Vagina (tissue), 2 donors: Measurements from ENCODE around the gene GMCL1. TPM values are rescaled to one million over a fixed set of nuclear protein-coding genes. Genes with fewer than 3 reads are reported as not detected.

Experiments used
- DNase-seq, 2 donors: peaks; one replicate each; pipeline ENCODE4 v3.0.0-alpha.2; 2017; ENCODE audit errors: extremely low spot score in 2 of 2
- H3K27ac ChIP-seq: fragments of 200-600 bp; sonication (generic); one replicate; pipeline ENCODE4 v1.5.1; 2019
- H3K27me3 ChIP-seq: fragments of 200-600 bp; sonication (generic); one replicate; pipeline ENCODE4 v1.5.1; 2019
- H3K36me3 ChIP-seq, 2 donors: fragments of 200-600 bp; sonication (generic); one replicate each; pipeline ENCODE4 v1.5.1; 2017 to 2019
- H3K4me1 ChIP-seq: fragments of 200-600 bp; sonication (generic); one replicate; pipeline ENCODE4 v1.5.1; 2019
- H3K4me3 ChIP-seq, 2 donors: fragments of 200-600 bp; sonication (generic); 1 replicate in 1 of 2; 2 replicates in 1 of 2; pipeline ENCODE4 v1.5.1; 2016 to 2019
- H3K9me3 ChIP-seq: fragments of 200-600 bp; sonication (generic); one replicate; pipeline ENCODE4 v1.5.1; 2019
- CTCF ChIP-seq, 3 experiments: fragments of 450-650 bp in 2 of 3; fragments of 200-600 bp in 1 of 3; sonication (generic) in 1 of 3; IDR thresholded peaks; one replicate each; pipeline ENCODE4 v1.5.1; 2017 to 2019; ENCODE audit warnings: antibody characterized with exemption in 3 of 3, mild to moderate bottlenecking in 2 of 3, moderate library complexity in 2 of 3
- POLR2A ChIP-seq, 2 donors: fragments of 450-650 bp; IDR thresholded peaks; one replicate each; pipeline ENCODE4 v1.6.1; 2017; ENCODE audit warnings: antibody characterized with exemption in 2 of 2, mild to moderate bottlenecking in 2 of 2, moderate library complexity in 2 of 2
- POLR2AphosphoS5 ChIP-seq, 2 donors: sonication (generic); formaldehyde crosslinking; IDR thresholded peaks; one replicate each; pipeline ENCODE4 v1.9.0; 2017; ENCODE audit warnings: antibody characterized with exemption in 2 of 2, mild to moderate bottlenecking in 2 of 2, low read depth in 1 of 2; ENCODE audit not compliant: insufficient read depth in 1 of 2
- intact Hi-C: fragments of 100-400 bp; cut with DNase I; formaldehyde crosslinking; loops from one replicate; pipeline ENCODE4 v1.15.1; 2023
- total RNA-seq: library from RNA; depleted of rRNA; stranded (reverse); fragments of >200 nt; gene quantifications from one replicate; pipeline ENCODE4 v1.2.3, GENCODE V29; 2016

The GMCL1 gene
- total RNA-seq, 1 donor from 2014 or later = 13.0 TPM

DNA sequence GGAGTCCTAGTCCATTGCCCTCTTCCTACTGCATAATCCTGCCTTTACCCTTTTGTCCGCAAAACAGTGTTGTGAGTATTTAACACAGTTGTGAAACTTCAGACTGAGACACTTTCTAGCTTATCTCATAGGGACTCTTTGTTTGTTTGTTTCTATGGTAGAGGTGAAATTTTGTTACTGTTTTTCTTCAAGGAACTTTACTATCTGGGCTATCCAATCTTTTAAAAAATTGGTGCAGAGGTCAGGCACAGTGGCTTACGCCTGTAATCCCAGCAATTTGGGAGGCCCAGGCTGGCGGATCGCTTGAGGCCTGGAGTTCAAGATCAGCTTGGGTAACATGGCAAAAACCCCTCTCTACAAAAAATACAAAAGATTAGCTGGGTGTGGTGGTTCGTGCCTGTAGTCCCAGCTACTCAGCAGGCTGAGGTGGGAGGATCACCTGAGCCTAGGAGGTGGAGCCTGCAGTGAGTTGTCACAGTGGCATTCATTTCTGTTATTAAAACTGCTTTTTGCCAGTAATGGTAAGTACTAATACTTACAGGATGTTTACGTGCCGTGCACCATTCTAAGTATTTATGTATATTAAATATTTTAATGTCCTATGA, 18.8 kb downstream of the GMCL1 start:
- Histone ChIP-seq H3K27ac (no peak overlapping the region), H3K36me3 (peaks cover 0 to 17% of the 10 kb centered on the region in 2 donors), H3K4me3 (no peak overlapping the region), H3K27me3 (no peaks in the 10 kb centered on the region), H3K4me1 (no peaks in the 10 kb centered on the region), H3K9me3 (no peaks in the 10 kb centered on the region)
- DNase-seq = no peak
- TF ChIP-seq POLR2AphosphoS5 (IDR thresholded peaks at IDR 0.05; ENCODE audit: insufficient read depth in 1 of 2, low read depth in 1 of 2) (no peak), POLR2A (IDR thresholded peaks at IDR 0.05) (no peak), CTCF (IDR thresholded peaks at IDR 0.05) (no peak)
- intact Hi-C loops = no loop called here

DNA sequence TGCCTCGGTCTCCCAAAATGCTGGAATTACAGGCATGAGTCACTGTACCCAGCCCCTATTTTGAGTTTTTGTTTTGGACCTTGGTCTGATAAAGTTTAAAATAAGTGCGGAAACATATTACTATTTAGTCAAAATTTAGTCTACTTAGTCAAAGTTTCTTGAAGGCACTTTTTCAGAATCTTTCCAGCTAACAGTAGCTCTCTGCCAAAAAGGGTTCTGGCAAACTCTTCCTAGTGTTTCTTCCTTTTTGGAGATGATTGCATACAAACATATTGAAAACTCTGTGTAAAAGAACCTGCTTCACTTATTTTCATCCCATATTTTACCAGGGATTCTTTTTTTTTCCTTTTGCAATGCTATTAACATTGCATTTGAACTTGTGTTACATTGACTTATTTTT, 28.8 kb downstream of the GMCL1 start:
- H3K4me3 ChIP-seq = no peak overlapping the region
- H3K36me3 ChIP-seq = no peaks in the 10 kb centered on the region
- DNase-seq = no peak
- H3K27me3 ChIP-seq = no peaks in the 10 kb centered on the region
- no peaks in the 10 kb centered on the region for H3K4me1 ChIP-seq
- no peaks in the 10 kb centered on the region for H3K9me3 ChIP-seq
- TF ChIP-seq POLR2AphosphoS5 (IDR thresholded peaks at IDR 0.05; ENCODE audit: insufficient read depth in 1 of 2, low read depth in 1 of 2) (no peak), CTCF (IDR thresholded peaks at IDR 0.05) (no peak), POLR2A (IDR thresholded peaks at IDR 0.05) (no peak)
- intact Hi-C loops = no loop called here
- H3K27ac ChIP-seq = no peak overlapping the region

GRCh38 chr2:69863298-69863697, 33.8 kb downstream of the GMCL1 start:
- H3K9me3 ChIP-seq = no peaks in the 10 kb centered on the region
- H3K4me3 ChIP-seq = no peak overlapping the region
- intact Hi-C loops = no loop called here
- H3K27me3 ChIP-seq = no peaks in the 10 kb centered on the region
- no peak overlapping the region for H3K27ac ChIP-seq
- H3K4me1 ChIP-seq = no peaks in the 10 kb centered on the region
- H3K36me3 ChIP-seq = peaks cover 0 to 24% of the 10 kb centered on the region in 2 donors
- DNase-seq = no peak
- no peak for TF ChIP-seq POLR2A (IDR thresholded peaks at IDR 0.05)
- no peak for TF ChIP-seq CTCF (IDR thresholded peaks at IDR 0.05)
- TF ChIP-seq POLR2AphosphoS5 (IDR thresholded peaks at IDR 0.05; ENCODE audit: insufficient read depth in 1 of 2, low read depth in 1 of 2) = no peak

DNA sequence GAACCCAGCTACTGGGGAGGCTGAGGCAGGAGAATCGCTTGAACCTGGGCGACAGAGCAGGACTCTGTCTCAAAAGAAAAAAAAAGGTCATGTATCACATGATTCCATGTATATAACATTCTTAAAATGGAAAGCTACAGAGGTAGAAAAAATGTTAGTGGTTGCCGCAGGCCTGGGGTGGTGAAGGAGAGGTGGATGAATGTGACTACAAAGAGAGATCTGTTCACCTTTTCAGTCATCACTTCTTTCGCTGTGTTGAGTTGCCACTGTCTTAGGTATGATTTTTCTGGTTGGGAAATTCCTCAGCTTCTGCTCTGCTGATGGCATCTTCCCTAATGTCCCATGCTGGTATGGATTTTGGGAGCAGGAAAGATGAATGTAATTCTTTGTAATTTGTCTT, 59.0 kb downstream of the GMCL1 start:
- Histone ChIP-seq H3K27ac (no peak overlapping the region), H3K9me3 (no peaks in the 10 kb centered on the region), H3K4me3 (no peak overlapping the region), H3K4me1 (no peaks in the 10 kb centered on the region), H3K27me3 (no peaks in the 10 kb centered on the region), H3K36me3 (no peaks in the 10 kb centered on the region)
- DNase-seq = no peak
- intact Hi-C loops = no loop called here
- TF ChIP-seq POLR2AphosphoS5 (IDR thresholded peaks at IDR 0.05; ENCODE audit: insufficient read depth in 1 of 2, low read depth in 1 of 2) (no peak), CTCF (IDR thresholded peaks at IDR 0.05) (no peak), POLR2A (IDR thresholded peaks at IDR 0.05) (no peak)

GRCh38 chr2:69889302-69889701, 59.8 kb downstream of the GMCL1 start:
- Histone ChIP-seq H3K27me3 (no peaks in the 10 kb centered on the region), H3K4me1 (peaks cover under 1% of the 10 kb centered on the region), H3K4me3 (no peak overlapping the region), H3K36me3 (no peaks in the 10 kb centered on the region), H3K27ac (no peak overlapping the region), H3K9me3 (no peaks in the 10 kb centered on the region)
- intact Hi-C loops = no loop called here
- TF ChIP-seq POLR2AphosphoS5 (IDR thresholded peaks at IDR 0.05; ENCODE audit: insufficient read depth in 1 of 2, low read depth in 1 of 2) = no peak
- TF ChIP-seq POLR2A (IDR thresholded peaks at IDR 0.05) = no peak
- TF ChIP-seq CTCF (IDR thresholded peaks at IDR 0.05) = no peak
- DNase-seq = no peak
